Liver (tissue), 9 donors: ENCODE data around the gene NUP93. TPM values are rescaled to one million over a fixed set of nuclear protein-coding genes. Genes with fewer than 3 reads are reported as not detected.

Experiments
- DNase-seq: peaks from one replicate; pipeline ENCODE4 v3.0.0-alpha.2; 2017; ENCODE audit warnings: low spot score
- H3K27ac ChIP-seq, 2 donors: one replicate each; pipeline ENCODE4 v1.7.0; 2013; ENCODE audit warnings: inconsistent platforms in 2 of 2, low read length in 2 of 2, control low read depth in 1 of 2, low read depth in 1 of 2, mild to moderate bottlenecking in 1 of 2
- H3K27me3 ChIP-seq, 4 donors: one replicate each; pipeline versions ENCODE4 v1.6.1 to v1.7.0; 2013; ENCODE audit warnings: low read length in 3 of 4, inconsistent platforms in 1 of 4, mild to moderate bottlenecking in 1 of 4, moderate library complexity in 1 of 4; ENCODE audit not compliant: control insufficient read depth in 4 of 4, insufficient read depth in 4 of 4
- H3K36me3 ChIP-seq, 4 donors: one replicate each; pipeline versions ENCODE4 v1.6.1 to v1.7.0; 2013; ENCODE audit warnings: low read length in 3 of 4, mild to moderate bottlenecking in 3 of 4, low read depth in 1 of 4, moderate library complexity in 1 of 4; ENCODE audit not compliant: control insufficient read depth in 4 of 4, insufficient read depth in 3 of 4
- H3K4me1 ChIP-seq, 4 donors: one replicate each; pipeline versions ENCODE4 v1.6.1 to v1.7.0; 2013; ENCODE audit warnings: low read length in 3 of 4, mild to moderate bottlenecking in 3 of 4, moderate library complexity in 1 of 4; ENCODE audit not compliant: control insufficient read depth in 4 of 4, insufficient read depth in 4 of 4
- H3K4me3 ChIP-seq, 3 donors: one replicate each; pipeline versions ENCODE4 v1.6.1 to v1.7.0; 2013; ENCODE audit warnings: low read length in 3 of 3, control low read depth in 1 of 3, low read depth in 1 of 3, mild to moderate bottlenecking in 1 of 3
- H3K9ac ChIP-seq, 2 donors: one replicate each; pipeline ENCODE4 v1.7.0; 2013; ENCODE audit warnings: low read length in 2 of 2, mild to moderate bottlenecking in 2 of 2, moderate library complexity in 2 of 2, control low read depth in 1 of 2, low read depth in 1 of 2
- H3K9me3 ChIP-seq, 4 donors: one replicate each; pipeline versions ENCODE4 v1.6.1 to v1.7.0; 2013; ENCODE audit warnings: low read length in 3 of 4; ENCODE audit not compliant: control insufficient read depth in 4 of 4
- FOXA1 ChIP-seq: IDR thresholded peaks from 2 replicates; pipeline ENCODE4 v1.6.1; 2016; ENCODE audit warnings: antibody characterized with exemption
- FOXA2 ChIP-seq: IDR thresholded peaks from 2 replicates; pipeline ENCODE4 v1.6.1; 2016; ENCODE audit warnings: antibody characterized with exemption
- GABPA ChIP-seq, 2 donors: IDR thresholded peaks in 1 of 2; conservative IDR thresholded peaks in 1 of 2; 2 replicates each; pipeline ENCODE4 v1.6.1; 2016; ENCODE audit warnings: antibody characterized with exemption in 2 of 2, mild to moderate bottlenecking in 1 of 2, moderate library complexity in 1 of 2
- HNF4A ChIP-seq, 2 donors: conservative IDR thresholded peaks; 2 replicates each; pipeline ENCODE4 v1.6.1; 2016; ENCODE audit warnings: antibody characterized with exemption in 2 of 2, mild to moderate bottlenecking in 2 of 2
- HNF4G ChIP-seq: IDR thresholded peaks from 2 replicates; pipeline ENCODE4 v1.6.1; 2016; ENCODE audit warnings: antibody characterized with exemption
- JUND ChIP-seq, 2 donors: IDR thresholded peaks; 2 replicates each; pipeline ENCODE4 v1.6.1; 2016; ENCODE audit warnings: antibody characterized with exemption in 2 of 2
- NR2F2 ChIP-seq: IDR thresholded peaks from 2 replicates; pipeline ENCODE4 v1.6.1; 2016; ENCODE audit warnings: antibody characterized with exemption
- RAD21 ChIP-seq, 2 donors: IDR thresholded peaks; 2 replicates each; pipeline ENCODE4 v1.6.1; 2016; ENCODE audit warnings: antibody characterized with exemption in 2 of 2, mild to moderate bottlenecking in 2 of 2
- RXRA ChIP-seq, 2 donors: IDR thresholded peaks; 2 replicates each; pipeline ENCODE4 v1.6.1; 2017 to 2018; ENCODE audit warnings: antibody characterized with exemption in 2 of 2, mild to moderate bottlenecking in 1 of 2
- TAF1 ChIP-seq: conservative IDR thresholded peaks from 2 replicates; pipeline ENCODE4 v1.6.1; 2016; ENCODE audit warnings: antibody characterized with exemption, mild to moderate bottlenecking
- YY1 ChIP-seq: IDR thresholded peaks from 2 replicates; pipeline ENCODE4 v1.6.1; 2016; ENCODE audit warnings: antibody characterized with exemption, mild to moderate bottlenecking
- WGBS: extraction: QIAGEN DNeasy Blood & Tissue Kit; methylation state at CpG from one replicate; pipeline ENCODE4 v1.1.7; 2013; 5-methylcytosine and 5-hydroxymethylcytosine counted together
- polyA plus RNA-seq, 2 donors: library from polyadenylated mRNA; stranded (reverse) in 1 of 2; unstranded in 1 of 2; fragments of 200-250 nt in 1 of 2; fragments of >200 nt in 1 of 2; fragmentation: Nextera tagmentation in 1 of 2; extraction: Ambion mirVana in 1 of 2; gene quantifications; one replicate each; pipeline versions ENCODE4 v1.2.1 to v1.2.3, GENCODE V29; 2013 to 2015
- total RNA-seq, 2 donors: library from RNA; depleted of rRNA; stranded (reverse); fragments of >200 nt; gene quantifications; one replicate each; pipeline ENCODE4 v1.2.3, GENCODE V29; 2014
- TF ChIP-seq, protein P1 (sequence below): IDR thresholded peaks from 2 replicates; pipeline ENCODE4 v1.6.1; 2016; ENCODE audit warnings: antibody characterized with exemption
- TF ChIP-seq, protein P2 (sequence below): IDR thresholded peaks from 2 replicates; pipeline ENCODE4 v1.6.1; 2016; ENCODE audit warnings: antibody characterized with exemption
- TF ChIP-seq, protein P3 (sequence below): IDR thresholded peaks from 2 replicates; pipeline ENCODE4 v1.6.1; 2016; ENCODE audit warnings: antibody characterized with exemption, mild to moderate bottlenecking
- TF ChIP-seq, protein P4 (sequence below): IDR thresholded peaks from 2 replicates; pipeline ENCODE4 v1.6.1; 2016; ENCODE audit warnings: antibody characterized with exemption
- donor health status: healthy.
- donor health status: healthy.
- donor health status: healthy.
- donor health status: healthy.
- donor health status: healthy.

NUP93 gene
- total and polyA plus RNA-seq, 4 donors = 8.2 to 31.8 (median 9.8) TPM

DNA sequence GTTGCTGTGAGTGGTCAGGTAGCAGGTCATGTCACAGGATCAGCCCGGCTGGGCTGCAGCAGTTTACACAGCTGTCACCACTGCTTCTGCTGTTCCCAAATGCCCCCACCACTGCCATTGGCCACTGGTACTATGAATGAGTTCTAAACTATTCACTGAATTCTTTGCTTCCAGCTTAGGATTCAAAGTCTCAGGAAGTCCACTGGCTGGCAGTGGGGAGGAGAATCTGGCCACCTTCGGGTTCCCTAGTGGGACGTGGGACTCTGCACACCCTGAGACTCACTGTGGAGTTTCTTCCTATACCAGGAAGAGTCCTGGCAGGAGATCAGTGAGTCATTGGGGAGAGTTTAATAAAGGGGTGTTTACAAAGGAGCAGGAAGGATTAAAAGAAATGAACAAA, 40.8 kb upstream of the NUP93 start:
- Histone ChIP-seq H3K9ac (no peak overlapping the region), H3K9me3 (no peaks in the 10 kb centered on the region), H3K27me3 (no peaks in the 10 kb centered on the region), H3K36me3 (no peaks in the 10 kb centered on the region), H3K27ac (no peak overlapping the region), H3K4me3 (no peak overlapping the region), H3K4me1 (peaks cover 0 to 2% (median 0%) of the 10 kb centered on the region in 4 donors)
- WGBS = 88% methylated on average over 3 of the region's 3 CpGs
- TF ChIP-seq, protein P1, sequence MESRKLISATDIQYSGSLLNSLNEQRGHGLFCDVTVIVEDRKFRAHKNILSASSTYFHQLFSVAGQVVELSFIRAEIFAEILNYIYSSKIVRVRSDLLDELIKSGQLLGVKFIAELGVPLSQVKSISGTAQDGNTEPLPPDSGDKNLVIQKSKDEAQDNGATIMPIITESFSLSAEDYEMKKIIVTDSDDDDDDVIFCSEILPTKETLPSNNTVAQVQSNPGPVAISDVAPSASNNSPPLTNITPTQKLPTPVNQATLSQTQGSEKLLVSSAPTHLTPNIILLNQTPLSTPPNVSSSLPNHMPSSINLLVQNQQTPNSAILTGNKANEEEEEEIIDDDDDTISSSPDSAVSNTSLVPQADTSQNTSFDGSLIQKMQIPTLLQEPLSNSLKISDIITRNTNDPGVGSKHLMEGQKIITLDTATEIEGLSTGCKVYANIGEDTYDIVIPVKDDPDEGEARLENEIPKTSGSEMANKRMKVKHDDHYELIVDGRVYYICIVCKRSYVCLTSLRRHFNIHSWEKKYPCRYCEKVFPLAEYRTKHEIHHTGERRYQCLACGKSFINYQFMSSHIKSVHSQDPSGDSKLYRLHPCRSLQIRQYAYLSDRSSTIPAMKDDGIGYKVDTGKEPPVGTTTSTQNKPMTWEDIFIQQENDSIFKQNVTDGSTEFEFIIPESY = no peak
- no peak for TF ChIP-seq RXRA (IDR thresholded peaks at IDR 0.05)
- TF ChIP-seq, protein P2, sequence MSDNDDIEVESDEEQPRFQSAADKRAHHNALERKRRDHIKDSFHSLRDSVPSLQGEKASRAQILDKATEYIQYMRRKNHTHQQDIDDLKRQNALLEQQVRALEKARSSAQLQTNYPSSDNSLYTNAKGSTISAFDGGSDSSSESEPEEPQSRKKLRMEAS = no peak
- no peak for DNase-seq

DNA sequence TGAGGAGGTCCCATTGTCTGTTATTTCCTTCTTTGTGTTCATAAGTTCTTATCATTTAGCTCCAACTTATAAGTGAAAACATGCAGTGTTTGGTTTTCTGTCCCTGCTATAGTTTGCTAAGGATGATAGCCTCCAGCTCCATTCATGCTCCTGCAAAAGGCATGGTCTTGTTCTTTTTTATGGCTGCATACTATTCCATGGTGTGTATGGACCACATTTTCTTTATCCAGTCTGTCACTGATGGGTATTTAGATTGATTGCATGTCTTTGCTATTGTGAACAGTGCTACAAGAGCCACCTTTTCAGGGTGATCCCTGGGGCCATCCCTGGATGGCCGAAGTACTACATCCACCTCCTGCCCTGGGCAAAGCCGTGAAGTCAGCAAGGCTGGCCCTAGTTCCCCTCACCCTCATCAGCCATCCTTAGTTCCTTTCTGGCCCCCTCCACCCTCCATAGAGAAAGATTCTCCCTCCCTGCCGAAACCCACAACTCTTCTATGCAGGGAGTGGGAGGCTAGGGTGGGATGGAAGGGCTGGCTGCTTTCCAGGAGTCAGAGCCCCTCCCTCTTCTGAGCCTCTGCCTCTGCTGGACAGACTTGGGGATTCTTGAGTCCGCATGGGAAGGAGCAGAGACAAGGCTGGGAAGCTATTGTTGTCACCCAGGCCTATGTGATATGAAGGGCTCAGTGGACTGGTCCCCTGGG, 39.4 kb upstream of the NUP93 start:
- 85% methylated on average over 4 of the region's 4 CpGs for WGBS
- no peak for DNase-seq
- H3K4me1 ChIP-seq = no peaks in the 10 kb centered on the region

DNA sequence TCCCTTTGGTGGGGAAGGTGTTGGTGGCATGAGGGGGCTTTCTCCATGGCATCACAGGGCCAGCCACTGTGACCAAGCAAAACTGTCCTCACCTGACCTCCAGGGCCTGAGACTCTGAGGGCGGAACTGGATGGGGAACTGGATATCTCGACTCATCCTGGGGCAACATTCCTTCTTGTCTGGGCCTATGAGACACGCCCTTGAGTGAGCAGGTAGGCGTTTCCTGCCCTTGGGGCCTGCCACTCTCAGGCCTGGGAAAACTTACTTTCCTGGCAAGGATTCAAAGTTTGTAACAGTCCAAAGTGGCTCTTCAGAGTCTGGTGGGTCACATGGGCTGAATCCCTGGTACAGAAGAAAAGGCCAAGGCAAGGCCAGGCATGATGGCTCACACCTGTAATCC, 38.0 kb upstream of the NUP93 start:
- TF ChIP-seq JUND (IDR thresholded peaks at IDR 0.05) (no peak), HNF4G (no peak), TAF1 (no peak), GABPA (IDR thresholded peaks at IDR 0.05 in 1 of 2, conservative IDR thresholded peaks at IDR 0.05 in 1 of 2) (no peak), HNF4A (conservative IDR thresholded peaks at IDR 0.05) (no peak), YY1 (no peak), NR2F2 (no peak), RXRA (IDR thresholded peaks at IDR 0.05) (no peak), RAD21 (IDR thresholded peaks at IDR 0.05) (no peak), FOXA2 (no peak), FOXA1 (no peak)
- TF ChIP-seq, protein P3, sequence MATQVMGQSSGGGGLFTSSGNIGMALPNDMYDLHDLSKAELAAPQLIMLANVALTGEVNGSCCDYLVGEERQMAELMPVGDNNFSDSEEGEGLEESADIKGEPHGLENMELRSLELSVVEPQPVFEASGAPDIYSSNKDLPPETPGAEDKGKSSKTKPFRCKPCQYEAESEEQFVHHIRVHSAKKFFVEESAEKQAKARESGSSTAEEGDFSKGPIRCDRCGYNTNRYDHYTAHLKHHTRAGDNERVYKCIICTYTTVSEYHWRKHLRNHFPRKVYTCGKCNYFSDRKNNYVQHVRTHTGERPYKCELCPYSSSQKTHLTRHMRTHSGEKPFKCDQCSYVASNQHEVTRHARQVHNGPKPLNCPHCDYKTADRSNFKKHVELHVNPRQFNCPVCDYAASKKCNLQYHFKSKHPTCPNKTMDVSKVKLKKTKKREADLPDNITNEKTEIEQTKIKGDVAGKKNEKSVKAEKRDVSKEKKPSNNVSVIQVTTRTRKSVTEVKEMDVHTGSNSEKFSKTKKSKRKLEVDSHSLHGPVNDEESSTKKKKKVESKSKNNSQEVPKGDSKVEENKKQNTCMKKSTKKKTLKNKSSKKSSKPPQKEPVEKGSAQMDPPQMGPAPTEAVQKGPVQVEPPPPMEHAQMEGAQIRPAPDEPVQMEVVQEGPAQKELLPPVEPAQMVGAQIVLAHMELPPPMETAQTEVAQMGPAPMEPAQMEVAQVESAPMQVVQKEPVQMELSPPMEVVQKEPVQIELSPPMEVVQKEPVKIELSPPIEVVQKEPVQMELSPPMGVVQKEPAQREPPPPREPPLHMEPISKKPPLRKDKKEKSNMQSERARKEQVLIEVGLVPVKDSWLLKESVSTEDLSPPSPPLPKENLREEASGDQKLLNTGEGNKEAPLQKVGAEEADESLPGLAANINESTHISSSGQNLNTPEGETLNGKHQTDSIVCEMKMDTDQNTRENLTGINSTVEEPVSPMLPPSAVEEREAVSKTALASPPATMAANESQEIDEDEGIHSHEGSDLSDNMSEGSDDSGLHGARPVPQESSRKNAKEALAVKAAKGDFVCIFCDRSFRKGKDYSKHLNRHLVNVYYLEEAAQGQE = no peak
- TF ChIP-seq, protein P2 = no peak
- TF ChIP-seq, protein P1 = no peak
- TF ChIP-seq, protein P4, sequence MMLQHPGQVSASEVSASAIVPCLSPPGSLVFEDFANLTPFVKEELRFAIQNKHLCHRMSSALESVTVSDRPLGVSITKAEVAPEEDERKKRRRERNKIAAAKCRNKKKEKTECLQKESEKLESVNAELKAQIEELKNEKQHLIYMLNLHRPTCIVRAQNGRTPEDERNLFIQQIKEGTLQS = no peak
- no peak overlapping the region for H3K27ac ChIP-seq
- H3K4me3 ChIP-seq = no peak overlapping the region
- no peak overlapping the region for H3K9ac ChIP-seq
- H3K4me1 ChIP-seq = no peaks in the 10 kb centered on the region
- no peaks in the 10 kb centered on the region for H3K9me3 ChIP-seq
- 81% methylated on average over 4 of the region's 4 CpGs for WGBS
- H3K36me3 ChIP-seq = no peaks in the 10 kb centered on the region
- no peak for DNase-seq
- H3K27me3 ChIP-seq = no peaks in the 10 kb centered on the region

More for the DNA sequence above, 39.4 kb upstream of the NUP93 start:
- Histone ChIP-seq H3K9me3 (no peaks in the 10 kb centered on the region), H3K4me3 (no peak overlapping the region), H3K27me3 (no peaks in the 10 kb centered on the region), H3K36me3 (no peaks in the 10 kb centered on the region), H3K27ac (no peak overlapping the region), H3K9ac (no peak overlapping the region)
- TF ChIP-seq TAF1 = no peak
